ENCODE data around the gene GAGE12J. TPM values are rescaled to one million over a fixed set of nuclear protein-coding genes. Genes with fewer than 3 reads are reported as not detected.
"Not testable (repeated sequence)": the region's sequence is repeated elsewhere in the genome, so short reads cannot be mapped to it uniquely, and the experiment has no call there.

GAGE12J gene
- total RNA-seq, 1 donor from 2014 or later, result not detected

- H3K36me3 Mint-ChIP-seq (ENCODE audit: low read depth), result no peaks in the 10 kb centered on the region
- no peak overlapping the region for H3K4me3 Mint-ChIP-seq
- H3K27ac Mint-ChIP-seq (ENCODE audit: unreplicated experiment), result no peak overlapping the region
- no peaks in the 10 kb centered on the region for H3K9me3 Mint-ChIP-seq
- H3K4me1 Mint-ChIP-seq, result no peaks in the 10 kb centered on the region
- no peaks in the 10 kb centered on the region for H3K27me3 Mint-ChIP-seq (ENCODE audit: low read depth)
- DNase-seq (ENCODE audit: low read depth, low spot score), result no peak
- TF ChIP-seq CTCF (conservative IDR thresholded peaks at IDR 0.05), result no peak
Measured at GRCh38 chrX:49316085-49316484, 5.8 kb upstream of the GAGE12J start.

GRCh38 chrX:49322266-49322665, 429 bp downstream of the GAGE12J start:
- H3K27me3 Mint-ChIP-seq (ENCODE audit: low read depth); H3K9me3 Mint-ChIP-seq; H3K4me3 Mint-ChIP-seq; H3K36me3 Mint-ChIP-seq (ENCODE audit: low read depth); DNase-seq (ENCODE audit: low read depth, low spot score); H3K4me1 Mint-ChIP-seq; H3K27ac Mint-ChIP-seq (ENCODE audit: unreplicated experiment): not testable (repeated sequence)

DNA sequence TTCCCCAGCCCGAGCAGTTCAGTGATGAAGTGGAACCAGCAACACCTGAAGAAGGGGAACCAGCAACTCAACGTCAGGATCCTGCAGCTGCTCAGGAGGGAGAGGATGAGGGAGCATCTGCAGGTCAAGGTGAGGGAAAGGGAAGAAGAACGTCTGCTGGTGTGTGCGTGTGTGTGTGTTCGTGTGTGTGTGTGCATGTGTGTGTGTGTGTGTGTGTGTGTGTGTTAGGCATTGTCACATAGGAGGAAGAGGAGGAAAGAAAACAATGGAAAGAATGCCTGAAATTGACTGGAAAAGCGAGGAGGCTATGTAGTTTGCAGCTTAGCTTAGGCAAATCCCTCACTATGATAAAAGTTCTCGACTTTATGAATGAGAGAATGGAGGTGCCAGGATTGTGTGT, 1.9 kb downstream of the GAGE12J start:
- H3K4me3 Mint-ChIP-seq; H3K9me3 Mint-ChIP-seq; H3K27ac Mint-ChIP-seq (ENCODE audit: unreplicated experiment); H3K36me3 Mint-ChIP-seq (ENCODE audit: low read depth); H3K4me1 Mint-ChIP-seq; DNase-seq (ENCODE audit: low read depth, low spot score); H3K27me3 Mint-ChIP-seq (ENCODE audit: low read depth): not testable (repeated sequence)

DNA sequence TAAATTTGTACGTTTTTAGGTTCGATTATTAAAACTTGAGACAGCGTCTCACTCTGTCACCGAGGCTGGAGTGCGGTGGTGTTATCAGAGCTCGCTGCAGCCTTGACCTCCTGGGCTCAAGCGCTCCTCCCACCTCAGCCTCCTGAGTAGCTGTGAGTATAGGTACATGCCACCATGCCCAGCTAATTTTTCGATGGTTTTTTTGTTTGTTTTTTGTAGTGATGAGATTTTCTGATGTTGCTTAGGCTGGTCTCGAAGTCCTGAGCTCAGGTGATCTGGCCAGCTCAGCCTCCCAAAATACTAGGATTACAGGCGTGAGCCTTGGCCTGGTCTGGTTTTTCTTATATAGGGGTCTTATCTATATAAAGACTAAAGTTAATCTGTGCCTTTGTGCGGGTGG, 8.6 kb downstream of the GAGE12J start:
- not testable (repeated sequence) for H3K4me3 Mint-ChIP-seq; DNase-seq (ENCODE audit: low read depth, low spot score); H3K4me1 Mint-ChIP-seq; H3K36me3 Mint-ChIP-seq (ENCODE audit: low read depth); H3K27me3 Mint-ChIP-seq (ENCODE audit: low read depth); H3K27ac Mint-ChIP-seq (ENCODE audit: unreplicated experiment); H3K9me3 Mint-ChIP-seq

- H3K4me3 Mint-ChIP-seq, H3K4me1 Mint-ChIP-seq: not testable (repeated sequence)
Measured at GRCh38 chrX:49331282-49331681, 9.4 kb downstream of the GAGE12J start, which contains the start of gene GAGE13. Gene GAGE13, plus strand, starts transcription at chrX:49331582. Its CDS starts 1,156 bp downstream, at chrX:49332738.

DNA sequence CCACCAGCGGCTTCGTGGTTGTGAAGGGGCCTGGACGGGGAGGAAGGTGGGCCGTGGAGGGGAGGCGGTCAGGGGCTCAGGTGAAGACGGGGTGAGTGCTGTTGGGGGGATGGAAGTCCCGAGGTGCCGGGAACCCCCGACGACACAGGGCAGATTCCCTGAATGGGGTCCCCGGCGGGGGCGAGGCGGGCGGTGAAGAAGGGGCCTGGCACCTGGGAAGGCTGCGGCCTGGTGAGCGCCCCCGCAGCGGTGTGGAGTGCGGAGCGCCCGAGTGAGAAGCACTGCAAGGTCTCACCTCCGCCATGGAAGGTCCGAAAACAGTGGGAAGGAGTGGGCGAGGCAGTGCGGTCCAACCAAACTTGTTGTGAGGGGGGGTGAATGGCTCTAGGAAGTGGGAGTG, 10.0 kb downstream of the GAGE12J start:
- not testable (repeated sequence) for H3K27ac Mint-ChIP-seq (ENCODE audit: unreplicated experiment); H3K4me3 Mint-ChIP-seq; H3K4me1 Mint-ChIP-seq; H3K27me3 Mint-ChIP-seq (ENCODE audit: low read depth); DNase-seq (ENCODE audit: low read depth, low spot score); H3K36me3 Mint-ChIP-seq (ENCODE audit: low read depth); H3K9me3 Mint-ChIP-seq

More at GRCh38 chrX:49331282-49331681, 9.4 kb downstream of the GAGE12J start, which contains the start of gene GAGE13:
- H3K36me3 Mint-ChIP-seq (ENCODE audit: low read depth); H3K9me3 Mint-ChIP-seq; DNase-seq (ENCODE audit: low read depth, low spot score); H3K27ac Mint-ChIP-seq (ENCODE audit: unreplicated experiment); H3K27me3 Mint-ChIP-seq (ENCODE audit: low read depth): not testable (repeated sequence)

- H3K27me3 Mint-ChIP-seq (ENCODE audit: low read depth); H3K36me3 Mint-ChIP-seq (ENCODE audit: low read depth); H3K4me3 Mint-ChIP-seq; DNase-seq (ENCODE audit: low read depth, low spot score); H3K4me1 Mint-ChIP-seq; H3K27ac Mint-ChIP-seq (ENCODE audit: unreplicated experiment); H3K9me3 Mint-ChIP-seq: not testable (repeated sequence)
Measured at GRCh38 chrX:49341449-49341848, 19.6 kb downstream of the GAGE12J start.

- not testable (repeated sequence) for H3K27ac Mint-ChIP-seq (ENCODE audit: unreplicated experiment); DNase-seq (ENCODE audit: low read depth, low spot score); H3K4me3 Mint-ChIP-seq; H3K36me3 Mint-ChIP-seq (ENCODE audit: low read depth); H3K9me3 Mint-ChIP-seq; H3K27me3 Mint-ChIP-seq (ENCODE audit: low read depth); H3K4me1 Mint-ChIP-seq
Measured at GRCh38 chrX:49344496-49345175, 22.8 kb downstream of the GAGE12J start.

- H3K27me3 Mint-ChIP-seq (ENCODE audit: low read depth), result not testable (repeated sequence)
Measured at GRCh38 chrX:49345402-49345801, 23.6 kb downstream of the GAGE12J start.

DNA sequence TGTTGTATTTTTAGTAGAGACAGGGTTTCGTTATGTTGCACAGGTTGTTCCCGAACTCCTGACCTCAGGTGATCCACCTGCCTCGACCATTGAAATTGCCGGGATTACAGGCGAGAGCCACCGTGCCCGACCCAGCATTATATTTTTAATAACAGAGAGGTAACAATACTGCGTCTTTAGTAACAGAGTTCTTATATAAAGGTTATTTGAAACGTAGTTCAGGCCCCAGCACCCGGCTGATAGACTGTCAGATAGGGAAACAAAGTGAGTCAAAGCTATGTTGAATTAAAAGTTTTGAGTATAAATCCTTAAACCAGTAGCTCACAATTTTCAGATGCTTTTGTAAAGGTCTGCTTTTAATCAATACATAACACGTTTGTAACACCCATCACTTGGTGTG, 24.3 kb downstream of the GAGE12J start:
- H3K36me3 Mint-ChIP-seq (ENCODE audit: low read depth); H3K9me3 Mint-ChIP-seq; H3K27ac Mint-ChIP-seq (ENCODE audit: unreplicated experiment); H3K4me3 Mint-ChIP-seq; H3K27me3 Mint-ChIP-seq (ENCODE audit: low read depth); H3K4me1 Mint-ChIP-seq: not testable (repeated sequence)
- DNase-seq (ENCODE audit: low read depth, low spot score), result peak; percentile 26

More at GRCh38 chrX:49345402-49345801, 23.6 kb downstream of the GAGE12J start:
- not testable (repeated sequence) for H3K4me1 Mint-ChIP-seq; H3K9me3 Mint-ChIP-seq; H3K36me3 Mint-ChIP-seq (ENCODE audit: low read depth); H3K27ac Mint-ChIP-seq (ENCODE audit: unreplicated experiment); DNase-seq (ENCODE audit: low read depth, low spot score); H3K4me3 Mint-ChIP-seq

Other genes with a start within 250 kb of the GAGE12J start
- 30.2 and 33.7 TPM in 2 replicates for gene PRAF2, start 248.0 kb upstream of the GAGE12J start, total RNA-seq
- gene WDR45, start 242.2 kb upstream of the GAGE12J start, total RNA-seq, result 29.0 and 29.6 TPM in 2 replicates
- 17.8 and 20.9 TPM in 2 replicates for gene GPKOW, start 198.3 kb upstream of the GAGE12J start, total RNA-seq
- gene MAGIX, start 159.3 kb upstream of the GAGE12J start, total RNA-seq, result 1.4 and 1.6 TPM in 2 replicates
- 0.75 and 0.89 TPM in 2 replicates for gene PLP2, start 150.1 kb upstream of the GAGE12J start, total RNA-seq
- gene PRICKLE3, start 135.7 kb upstream of the GAGE12J start, total RNA-seq, result 3.3 and 4.2 TPM in 2 replicates
- 10.2 and 10.8 TPM in 2 replicates for gene SYP, start 121.8 kb upstream of the GAGE12J start, total RNA-seq
- 0.05 TPM in 1 of 2 replicates, not detected in the other for gene CACNA1F, start 88.7 kb upstream of the GAGE12J start, total RNA-seq
- gene CCDC22, start 86.6 kb upstream of the GAGE12J start, total RNA-seq, result 18.0 and 18.8 TPM in 2 replicates
- gene FOXP3, start 57.3 kb upstream of the GAGE12J start, total RNA-seq, result 0.26 and 0.39 TPM in 2 replicates
- 11.5 and 13.1 TPM in 2 replicates for gene PPP1R3F, start 52.2 kb upstream of the GAGE12J start, total RNA-seq
- gene GAGE10, start 18.4 kb upstream of the GAGE12J start, total RNA-seq, result not detected in 2 replicates
- not detected in 2 replicates for gene GAGE13, start 9.5 kb downstream of the GAGE12J start, total RNA-seq
- not detected in 2 replicates for gene GAGE12C, start 210.1 kb downstream of the GAGE12J start, total RNA-seq
- not detected in 2 replicates for gene GAGE12D, start 219.7 kb downstream of the GAGE12J start, total RNA-seq
- gene GAGE12E, start 229.3 kb downstream of the GAGE12J start, total RNA-seq, result not detected in 2 replicates
- gene GAGE12F, start 238.8 kb downstream of the GAGE12J start, total RNA-seq, result not detected in 2 replicates
- not detected in 2 replicates for gene GAGE12G, start 248.4 kb downstream of the GAGE12J start, total RNA-seq